Osteocyte (in vitro differentiated cells): Measurements from ENCODE around the gene SERPINB12. TPM values are rescaled to one million over a fixed set of nuclear protein-coding genes. Genes with fewer than 3 reads are reported as not detected.

Source experiments
- DNase-seq: peaks from one replicate; pipeline ENCODE4 v3.0.0; 2021; ENCODE audit warnings: mixed read lengths; ENCODE audit not compliant: unreplicated experiment; ENCODE audit errors: extremely low spot score
- H3K27ac Mint-ChIP-seq: one replicate; pipeline ENCODE4 v1.8.0; 2021; ENCODE audit warnings: mild to moderate bottlenecking, mixed read lengths; ENCODE audit not compliant: unreplicated experiment
- H3K27me3 Mint-ChIP-seq: one replicate; pipeline ENCODE4 v1.8.0; 2021; ENCODE audit warnings: mixed read lengths; ENCODE audit not compliant: unreplicated experiment
- H3K36me3 Mint-ChIP-seq: one replicate; pipeline ENCODE4 v1.8.0; 2021; ENCODE audit warnings: mixed read lengths; ENCODE audit not compliant: unreplicated experiment
- H3K4me1 Mint-ChIP-seq: one replicate; pipeline ENCODE4 v1.8.0; 2021; ENCODE audit warnings: mixed read lengths; ENCODE audit not compliant: unreplicated experiment
- H3K4me3 Mint-ChIP-seq: one replicate; pipeline ENCODE4 v1.8.0; 2021; ENCODE audit warnings: mild to moderate bottlenecking, moderate library complexity, mixed read lengths; ENCODE audit not compliant: unreplicated experiment
- H3K9me3 Mint-ChIP-seq: one replicate; pipeline ENCODE4 v1.8.0; 2021; ENCODE audit warnings: mixed read lengths; ENCODE audit not compliant: unreplicated experiment
- CTCF ChIP-seq: fragments of 200-600 bp; sonication (generic); IDR thresholded peaks from 2 replicates; pipeline ENCODE4 v1.5.0; 2021; ENCODE audit warnings: antibody characterized with exemption, mild to moderate bottlenecking, moderate library complexity
- total RNA-seq: library from RNA; stranded (reverse); gene quantifications from 2 replicates; pipeline ENCODE4 v1.2.1, GENCODE V29; 2021

The SERPINB12 gene
- total RNA-seq, 1 donor from 2014 or later: not detected

- no peaks in the 10 kb centered on the region for H3K4me1 Mint-ChIP-seq
- peaks cover 49% of the 10 kb centered on the region for H3K27me3 Mint-ChIP-seq
- no peaks in the 10 kb centered on the region for H3K9me3 Mint-ChIP-seq
- no peak overlapping the region for H3K27ac Mint-ChIP-seq
- no peak overlapping the region for H3K4me3 Mint-ChIP-seq
- no peak for TF ChIP-seq CTCF
- DNase-seq: no peak
- H3K36me3 Mint-ChIP-seq: no peaks in the 10 kb centered on the region
Measured at GRCh38 chr18:63586431-63586830, 44.3 kb downstream of the SERPINB12 start.

- no peak for DNase-seq
- Mint-ChIP-seq H3K36me3 (no peaks in the 10 kb centered on the region), H3K27me3 (peaks cover 47% of the 10 kb centered on the region), H3K4me1 (no peaks in the 10 kb centered on the region), H3K4me3 (no peak within 1 kb of the TSS), H3K9me3 (no peaks in the 10 kb centered on the region), H3K27ac (no peak within 1 kb of the TSS)
- TF ChIP-seq CTCF: no peak
Measured at GRCh38 chr18:63586966-63587365, 44.8 kb downstream of the SERPINB12 start, which contains the start of gene SERPINB13. Gene SERPINB13, plus strand, starts transcription at chr18:63587343. Its CDS starts 1,325 bp downstream, at chr18:63588668.

- Mint-ChIP-seq H3K9me3 (no peaks in the 10 kb centered on the region), H3K4me1 (no peaks in the 10 kb centered on the region), H3K27ac (no peak overlapping the region), H3K4me3 (no peak overlapping the region), H3K27me3 (peaks cover 50% of the 10 kb centered on the region), H3K36me3 (no peaks in the 10 kb centered on the region)
- no peak for TF ChIP-seq CTCF
- no peak for DNase-seq
Measured at GRCh38 chr18:63588909-63589308, 46.7 kb downstream of the SERPINB12 start.

- no peak overlapping the region for H3K27ac Mint-ChIP-seq
- TF ChIP-seq CTCF: no peak
- no peaks in the 10 kb centered on the region for H3K36me3 Mint-ChIP-seq
- H3K4me1 Mint-ChIP-seq: no peaks in the 10 kb centered on the region
- DNase-seq: no peak
- H3K9me3 Mint-ChIP-seq: no peaks in the 10 kb centered on the region
- peaks cover 44% of the 10 kb centered on the region for H3K27me3 Mint-ChIP-seq
- no peak overlapping the region for H3K4me3 Mint-ChIP-seq
Measured at GRCh38 chr18:63590373-63590772, 48.2 kb downstream of the SERPINB12 start.

- H3K9me3 Mint-ChIP-seq: no peaks in the 10 kb centered on the region
- peaks cover 37% of the 10 kb centered on the region for H3K27me3 Mint-ChIP-seq
- H3K4me3 Mint-ChIP-seq: no peak overlapping the region
- H3K27ac Mint-ChIP-seq: no peak overlapping the region
- no peak for TF ChIP-seq CTCF
- no peak for DNase-seq
- H3K36me3 Mint-ChIP-seq: no peaks in the 10 kb centered on the region
- H3K4me1 Mint-ChIP-seq: no peaks in the 10 kb centered on the region
Measured at GRCh38 chr18:63590966-63591695, 49.0 kb downstream of the SERPINB12 start.
